Large intestine (tissue), 3 donors: ENCODE measurements around the gene CAMSAP3. TPM values are rescaled to one million over a fixed set of nuclear protein-coding genes. Genes with fewer than 3 reads are reported as not detected.

Source experiments
- DNase-seq, 2 donors: peaks; one replicate each; pipeline versions ENCODE4 v3.0.0 to v3.0.0-alpha.2; 2013
- H3K27ac ChIP-seq: one replicate; pipeline ENCODE4 v1.5.1; 2013; ENCODE audit warnings: low read length
- H3K27me3 ChIP-seq: 2 replicates; pipeline ENCODE4 v1.6.1; 2013; ENCODE audit warnings: low read length; ENCODE audit not compliant: control insufficient read depth, insufficient read depth
- H3K36me3 ChIP-seq: 2 replicates; pipeline ENCODE4 v1.6.1; 2013; ENCODE audit warnings: low read length; ENCODE audit not compliant: control insufficient read depth, insufficient read depth
- H3K4me1 ChIP-seq: one replicate; pipeline ENCODE4 v1.6.1; 2013; ENCODE audit warnings: low read length; ENCODE audit not compliant: control insufficient read depth, insufficient read depth
- H3K4me3 ChIP-seq: one replicate; pipeline ENCODE4 v1.5.1; 2013; ENCODE audit warnings: low read length
- H3K9me3 ChIP-seq: one replicate; pipeline ENCODE4 v1.6.1; 2013; ENCODE audit warnings: mild to moderate bottlenecking, low read depth, low read length, moderate library complexity; ENCODE audit not compliant: control insufficient read depth
- WGBS: methylation state at CpG from one replicate; pipeline ENCODE4 v1.1.5; 2013; ENCODE audit warnings: low lambda C conversion rate; ENCODE audit not compliant: insufficient coverage; 5-methylcytosine and 5-hydroxymethylcytosine counted together
- polyA plus RNA-seq: library from polyadenylated mRNA; unstranded; fragments of 120-200 nt; gene quantifications from one replicate; pipeline ENCODE4 v1.2.1, GENCODE V29; 2013

The CAMSAP3 gene
- polyA plus RNA-seq, 1 donor, result 73.9 TPM

DNA sequence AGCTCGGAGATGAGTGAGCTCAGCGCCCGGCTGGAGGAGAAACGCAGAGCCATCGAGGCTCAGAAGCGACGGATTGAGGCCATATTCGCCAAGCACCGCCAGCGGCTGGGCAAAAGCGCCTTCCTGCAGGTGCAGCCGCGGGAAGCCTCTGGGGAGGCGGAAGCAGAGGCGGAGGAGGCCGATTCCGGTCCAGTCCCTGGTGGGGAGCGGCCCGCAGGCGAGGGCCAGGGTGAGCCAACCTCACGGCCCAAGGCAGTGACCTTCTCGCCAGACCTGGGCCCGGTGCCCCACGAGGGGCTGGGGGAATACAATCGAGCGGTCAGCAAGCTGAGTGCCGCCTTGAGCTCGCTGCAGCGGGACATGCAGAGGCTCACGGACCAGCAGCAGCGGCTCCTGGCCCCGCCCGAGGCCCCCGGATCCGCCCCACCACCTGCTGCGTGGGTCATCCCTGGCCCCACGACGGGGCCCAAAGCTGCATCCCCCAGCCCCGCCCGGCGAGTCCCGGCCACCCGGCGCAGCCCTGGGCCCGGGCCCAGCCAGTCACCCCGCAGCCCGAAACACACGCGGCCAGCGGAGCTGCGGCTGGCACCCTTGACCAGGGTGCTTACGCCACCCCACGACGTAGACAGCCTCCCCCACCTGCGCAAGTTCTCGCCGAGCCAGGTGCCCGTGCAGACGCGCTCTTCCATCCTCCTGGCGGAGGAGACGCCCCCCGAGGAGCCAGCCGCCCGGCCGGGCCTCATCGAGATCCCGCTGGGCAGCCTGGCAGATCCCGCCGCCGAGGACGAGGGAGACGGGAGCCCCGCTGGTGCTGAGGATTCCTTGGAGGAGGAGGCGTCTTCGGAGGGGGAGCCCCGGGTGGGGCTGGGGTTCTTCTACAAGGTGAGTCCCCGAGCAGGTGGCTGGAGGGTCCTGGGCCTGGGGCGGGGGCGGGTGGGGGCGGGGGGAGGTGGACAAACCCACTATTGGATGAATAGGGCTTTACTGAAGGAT is 16.9 kb downstream of the CAMSAP3 start:
- no peak overlapping the region for H3K27ac ChIP-seq
- H3K36me3 ChIP-seq, result peaks cover 67% of the 10 kb centered on the region
- no peak for DNase-seq
- H3K4me1 ChIP-seq, result no peaks in the 10 kb centered on the region
- WGBS, result no CpG with 5 or more reads among the region's 81 CpGs
- H3K9me3 ChIP-seq, result peaks cover 2% of the 10 kb centered on the region
- no peaks in the 10 kb centered on the region for H3K27me3 ChIP-seq
- H3K4me3 ChIP-seq, result no peak overlapping the region

DNA sequence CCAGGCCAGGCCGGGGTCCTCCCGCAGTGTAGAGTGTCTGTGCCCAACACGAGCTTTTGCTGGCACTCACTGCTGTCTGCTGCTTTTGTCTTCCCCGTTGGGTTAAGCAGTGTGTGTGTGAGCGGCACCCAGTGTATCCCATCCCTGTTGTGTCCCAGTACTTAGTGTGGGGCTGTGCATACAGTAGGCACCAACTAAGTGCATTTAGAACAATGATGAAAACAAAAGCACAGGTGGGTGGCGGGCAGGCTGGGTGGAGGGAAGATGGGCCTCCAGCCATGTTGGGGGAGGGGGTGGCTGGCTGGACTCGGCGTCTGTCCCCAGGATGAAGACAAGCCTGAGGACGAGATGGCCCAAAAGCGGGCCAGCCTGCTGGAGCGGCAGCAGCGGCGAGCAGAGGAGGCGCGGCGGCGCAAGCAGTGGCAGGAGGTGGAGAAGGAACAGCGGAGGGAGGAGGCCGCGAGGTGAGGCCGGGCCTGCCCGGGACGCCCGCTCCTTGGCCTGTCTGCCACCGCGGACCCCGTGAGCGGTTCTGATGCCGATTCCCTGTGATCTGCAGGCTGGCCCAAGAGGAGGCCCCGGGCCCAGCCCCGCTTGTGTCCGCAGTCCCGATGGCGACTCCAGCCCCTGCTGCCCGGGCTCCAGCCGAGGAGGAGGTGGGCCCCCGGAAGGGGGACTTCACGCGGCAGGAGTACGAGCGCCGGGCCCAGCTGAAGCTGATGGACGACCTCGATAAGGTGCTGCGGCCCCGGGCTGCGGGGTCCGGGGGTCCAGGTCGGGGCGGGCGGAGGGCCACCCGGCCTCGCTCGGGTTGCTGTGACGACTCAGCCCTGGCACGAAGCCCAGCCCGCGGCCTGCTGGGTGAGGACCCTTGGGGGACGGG is 19.4 kb downstream of the CAMSAP3 start:
- peaks cover 73% of the 10 kb centered on the region for H3K36me3 ChIP-seq
- H3K4me3 ChIP-seq, result no peak overlapping the region
- no peaks in the 10 kb centered on the region for H3K9me3 ChIP-seq
- WGBS, result no CpG with 5 or more reads among the region's 59 CpGs
- H3K4me1 ChIP-seq, result no peaks in the 10 kb centered on the region
- no peaks in the 10 kb centered on the region for H3K27me3 ChIP-seq
- no peak for DNase-seq
- H3K27ac ChIP-seq, result no peak overlapping the region

GRCh38 chr19:7617172-7617571 is 21.5 kb downstream of the CAMSAP3 start:
- no peak overlapping the region for H3K27ac ChIP-seq
- no peak overlapping the region for H3K4me3 ChIP-seq
- no peaks in the 10 kb centered on the region for H3K9me3 ChIP-seq
- WGBS, result no CpG with 5 or more reads among the region's 12 CpGs
- no peak for DNase-seq
- peaks cover 68% of the 10 kb centered on the region for H3K36me3 ChIP-seq
- H3K4me1 ChIP-seq, result no peaks in the 10 kb centered on the region
- H3K27me3 ChIP-seq, result no peaks in the 10 kb centered on the region

DNA sequence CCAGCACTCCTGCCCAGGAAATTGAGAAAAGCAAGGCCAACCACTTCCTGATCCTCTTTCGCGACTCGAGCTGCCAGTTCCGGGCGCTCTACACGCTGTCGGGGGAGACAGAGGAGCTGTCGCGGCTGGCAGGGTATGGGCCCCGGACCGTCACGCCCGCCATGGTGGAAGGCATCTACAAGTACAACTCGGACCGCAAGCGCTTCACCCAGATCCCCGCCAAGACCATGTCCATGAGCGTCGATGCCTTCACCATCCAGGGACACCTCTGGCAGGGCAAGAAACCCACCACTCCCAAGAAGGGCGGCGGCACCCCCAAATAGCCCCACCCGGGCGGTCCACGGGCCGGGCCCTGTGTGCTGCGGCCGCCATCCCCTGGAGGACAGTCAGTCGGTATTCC is 22.1 kb downstream of the CAMSAP3 start:
- no peak for DNase-seq
- Histone ChIP-seq H3K9me3 (no peaks in the 10 kb centered on the region), H3K36me3 (peaks cover 70% of the 10 kb centered on the region), H3K4me3 (no peak overlapping the region), H3K27ac (no peak overlapping the region), H3K27me3 (no peaks in the 10 kb centered on the region), H3K4me1 (no peaks in the 10 kb centered on the region)
- WGBS, result no CpG with 5 or more reads among the region's 28 CpGs

- H3K9me3 ChIP-seq, result no peaks in the 10 kb centered on the region
- H3K36me3 ChIP-seq, result peaks cover 74% of the 10 kb centered on the region
- WGBS, result no CpG with 5 or more reads among the region's 4 CpGs
- no peak for DNase-seq
- H3K4me1 ChIP-seq, result no peaks in the 10 kb centered on the region
- H3K4me3 ChIP-seq, result no peak overlapping the region
- no peak overlapping the region for H3K27ac ChIP-seq
- no peaks in the 10 kb centered on the region for H3K27me3 ChIP-seq
Observed at GRCh38 chr19:7618348-7618747, 22.7 kb downstream of the CAMSAP3 start.

GRCh38 chr19:7618771-7619510 is 23.3 kb downstream of the CAMSAP3 start:
- H3K4me1 ChIP-seq, result no peaks in the 10 kb centered on the region
- DNase-seq, result peak in 1 of 2 donors; percentile 35
- H3K27ac ChIP-seq, result no peak overlapping the region
- H3K27me3 ChIP-seq, result no peaks in the 10 kb centered on the region
- no CpG with 5 or more reads among the region's 21 CpGs for WGBS
- no peak overlapping the region for H3K4me3 ChIP-seq
- H3K36me3 ChIP-seq, result peaks cover 74% of the 10 kb centered on the region
- H3K9me3 ChIP-seq, result no peaks in the 10 kb centered on the region

GRCh38 chr19:7619671-7620441 is 24.2 kb downstream of the CAMSAP3 start:
- no CpG with 5 or more reads among the region's 48 CpGs for WGBS
- Histone ChIP-seq H3K27ac (no peak overlapping the region), H3K4me1 (no peaks in the 10 kb centered on the region), H3K27me3 (no peaks in the 10 kb centered on the region), H3K4me3 (no peak overlapping the region), H3K36me3 (peaks cover 76% of the 10 kb centered on the region), H3K9me3 (no peaks in the 10 kb centered on the region)
- DNase-seq, result no peak

- no peak overlapping the region for H3K27ac ChIP-seq
- no peaks in the 10 kb centered on the region for H3K4me1 ChIP-seq
- H3K27me3 ChIP-seq, result no peaks in the 10 kb centered on the region
- peaks cover 78% of the 10 kb centered on the region for H3K36me3 ChIP-seq
- H3K9me3 ChIP-seq, result no peaks in the 10 kb centered on the region
- no peak for DNase-seq
- no CpG with 5 or more reads among the region's 57 CpGs for WGBS
- no peak overlapping the region for H3K4me3 ChIP-seq
Observed at GRCh38 chr19:7620442-7621412, 25.1 kb downstream of the CAMSAP3 start.
